ENCODE data around the gene CD40.

- TF ChIP-seq CTCF (conservative IDR thresholded peaks at IDR 0.05; ENCODE audit: low read length) (no peak), EZH2phosphoT487 (IDR thresholded peaks at IDR 0.05; ENCODE audit: borderline replicate concordance, low read depth, low read length) (no peak)
These were observed 13.9 kb upstream of the CD40 start for GRCh38 chr20:46104262-46104661.
